H1 (cell line): ENCODE data around the gene TMPRSS9. TPM values are rescaled to one million over a fixed set of nuclear protein-coding genes. Genes with fewer than 3 reads are reported as not detected.

Experiments used
- CTCF ChIA-PET: fragments of 300-600 bp; sonication (Branson Sonifier 250); formaldehyde crosslinking; loops from one replicate; lab custom pipeline; 2021; ENCODE audit not compliant: partially characterized antibody; lab: Charles Lee
- POLR2A ChIA-PET: fragments of 300-600 bp; sonication (Branson Sonifier 250); formaldehyde crosslinking; loops from one replicate; lab custom pipeline; 2021; ENCODE audit warnings: inconsistent platforms; ENCODE audit not compliant: partially characterized antibody; lab: Charles Lee
- DNase-seq, 2 experiments: peaks; one replicate each; pipeline versions ENCODE4 v3.0.0 to v3.0.0-alpha.2; 2010 to 2022; ENCODE audit warnings: low spot score in 2 of 2, low read depth in 1 of 2, mixed read lengths in 1 of 2
- FAIRE-seq: peaks from 2 replicates; lab custom pipeline; 2011; peaks lifted over from hg19 to GRCh38; lab: Jason Lieb, UNC
- H2AFZ ChIP-seq: 2 replicates; pipeline ENCODE4 v1.8.1; 2012; ENCODE audit warnings: low read length, inconsistent platforms
- H2AK5ac ChIP-seq: 2 replicates; pipeline ENCODE4 v1.6.1; 2013; ENCODE audit warnings: low read depth, low read length
- H2BK120ac ChIP-seq: replicated peaks from 2 replicates; pipeline ENCODE3; 2013; ENCODE audit warnings: low read depth, low read length, inconsistent platforms
- H2BK12ac ChIP-seq: 2 replicates; pipeline ENCODE4 v1.6.1; 2013; ENCODE audit warnings: low read depth, low read length
- H2BK15ac ChIP-seq: 2 replicates; pipeline ENCODE4 v1.6.1; 2013; ENCODE audit warnings: low read length
- H2BK20ac ChIP-seq: 2 replicates; pipeline ENCODE4 v1.6.1; 2013; ENCODE audit warnings: low read length
- H2BK5ac ChIP-seq: 2 replicates; pipeline ENCODE4 v1.6.1; 2013; ENCODE audit warnings: low read depth, low read length
- H3K14ac ChIP-seq: 2 replicates; pipeline ENCODE4 v1.6.1; 2013; ENCODE audit warnings: inconsistent platforms; ENCODE audit not compliant: insufficient read length
- H3K18ac ChIP-seq: 2 replicates; pipeline ENCODE4 v1.6.1; 2013; ENCODE audit warnings: low read length; ENCODE audit errors: extremely low read depth
- H3K23ac ChIP-seq: 2 replicates; pipeline ENCODE4 v1.6.1; 2013; ENCODE audit warnings: inconsistent platforms; ENCODE audit not compliant: insufficient read length
- H3K23me2 ChIP-seq: 2 replicates; pipeline ENCODE4 v1.6.1; 2013; ENCODE audit warnings: low read depth, low read length
- H3K27ac ChIP-seq: 2 replicates; pipeline ENCODE4 v1.6.1; 2011; ENCODE audit warnings: low read depth, low read length, inconsistent platforms
- H3K27me3 ChIP-seq, 4 experiments: replicated peaks in 1 of 4; 1 replicate in 1 of 4; 2 replicates in 3 of 4; pipeline versions ENCODE4 v1.6.1 to v1.8.1; 2011 to 2013; ENCODE audit warnings: low read length in 3 of 4, mild to moderate bottlenecking in 3 of 4, inconsistent platforms in 2 of 4, mixed read lengths in 2 of 4, moderate library complexity in 1 of 4; ENCODE audit not compliant: control insufficient read depth in 3 of 4, insufficient read depth in 3 of 4; ENCODE audit errors: extremely low read depth in 1 of 4
- H3K36me3 ChIP-seq, 4 experiments: 2 replicates each; pipeline versions ENCODE4 v1.6.1 to v1.8.1; 2011 to 2013; ENCODE audit warnings: mild to moderate bottlenecking in 4 of 4, low read length in 3 of 4, moderate library complexity in 2 of 4, control low read depth in 1 of 4, inconsistent platforms in 1 of 4; ENCODE audit not compliant: insufficient read depth in 4 of 4, control insufficient read depth in 2 of 4
- H3K4ac ChIP-seq: replicated peaks from 2 replicates; pipeline ENCODE3; 2013; ENCODE audit warnings: low read length, low read depth, mixed read lengths, inconsistent platforms; ENCODE audit not compliant: insufficient read length
- H3K4me1 ChIP-seq, 4 experiments: replicated peaks in 1 of 4; 1 replicate in 1 of 4; 2 replicates in 3 of 4; pipeline versions ENCODE4 v1.6.1 to v1.8.1; 2011 to 2013; ENCODE audit warnings: low read length in 3 of 4, inconsistent platforms in 2 of 4, mixed read lengths in 1 of 4; ENCODE audit not compliant: insufficient read depth in 4 of 4, control insufficient read depth in 3 of 4
- H3K4me2 ChIP-seq, 2 experiments: 2 replicates each; pipeline versions ENCODE4 v1.6.1 to v1.8.1; 2011 to 2013; ENCODE audit warnings: low read depth in 2 of 2, low read length in 2 of 2, control low read depth in 1 of 2, inconsistent platforms in 1 of 2, mild to moderate bottlenecking in 1 of 2; ENCODE audit not compliant: insufficient read depth in 1 of 2
- H3K4me3 ChIP-seq, 4 experiments: fragments of 200-600, 300-600 bp in 1 of 4; sonication (generic), shearing (Covaris generic), sonication (Bioruptor Twin) in 1 of 4; 2 replicates each; pipeline versions ENCODE4 v1.5.1 to v1.8.1; 2011 to 2016; ENCODE audit warnings: low read length in 4 of 4, low read depth in 3 of 4, control low read depth in 2 of 4, inconsistent platforms in 2 of 4, mild to moderate bottlenecking in 2 of 4, mixed read lengths in 1 of 4, moderate library complexity in 1 of 4; ENCODE audit not compliant: insufficient read depth in 2 of 4; ENCODE audit errors: extremely low read depth in 1 of 4
- H3K56ac ChIP-seq: replicated peaks from 2 replicates; pipeline ENCODE3; 2013; ENCODE audit warnings: low read depth, mild to moderate bottlenecking, mixed read lengths, low read length, inconsistent platforms; ENCODE audit not compliant: insufficient read length
- H3K79me1 ChIP-seq: 2 replicates; pipeline ENCODE4 v1.6.1; 2013; ENCODE audit warnings: low read depth, low read length, control low read depth
- H3K79me2 ChIP-seq, 2 experiments: 2 replicates each; pipeline versions ENCODE4 v1.6.1 to v1.8.1; 2012 to 2013; ENCODE audit warnings: low read length in 2 of 2, mild to moderate bottlenecking in 2 of 2, inconsistent platforms in 1 of 2; ENCODE audit not compliant: insufficient read depth in 2 of 2, control insufficient read depth in 1 of 2
- H3K9ac ChIP-seq, 4 experiments: replicated peaks in 1 of 4; 1 replicate in 1 of 4; 2 replicates in 3 of 4; pipeline versions ENCODE4 v1.6.1 to v1.8.1; 2011 to 2013; ENCODE audit warnings: low read depth in 3 of 4, low read length in 3 of 4, control low read depth in 2 of 4, mild to moderate bottlenecking in 2 of 4, moderate library complexity in 2 of 4, inconsistent platforms in 1 of 4; ENCODE audit errors: extremely low read depth in 1 of 4
- H3K9me3 ChIP-seq, 2 experiments: 2 replicates each; pipeline versions ENCODE4 v1.6.1 to v1.8.1; 2012 to 2013; ENCODE audit warnings: mild to moderate bottlenecking in 2 of 2, moderate library complexity in 2 of 2, control low read depth in 1 of 2, inconsistent platforms in 1 of 2, low read depth in 1 of 2, low read length in 1 of 2, mixed read lengths in 1 of 2; ENCODE audit not compliant: insufficient read depth in 2 of 2
- H4K20me1 ChIP-seq, 2 experiments: replicated peaks in 1 of 2; 2 replicates each; pipeline versions ENCODE3 to v1.8.1; 2011 to 2013; ENCODE audit warnings: inconsistent platforms in 2 of 2, low read length in 2 of 2, mild to moderate bottlenecking in 1 of 2; ENCODE audit not compliant: insufficient read depth in 2 of 2, control insufficient read depth in 1 of 2
- H4K5ac ChIP-seq: 2 replicates; pipeline ENCODE4 v1.6.1; 2013; ENCODE audit warnings: low read length, low read depth, mixed read lengths, inconsistent platforms; ENCODE audit not compliant: insufficient read length
- H4K8ac ChIP-seq: 2 replicates; pipeline ENCODE4 v1.8.0; 2013; ENCODE audit warnings: mild to moderate bottlenecking, moderate library complexity, low read length, inconsistent platforms; ENCODE audit not compliant: insufficient read depth; ENCODE audit errors: extremely low read depth
- H4K91ac ChIP-seq: replicated peaks from 2 replicates; pipeline ENCODE3; 2013; ENCODE audit warnings: low read length, mixed read lengths, inconsistent platforms; ENCODE audit not compliant: insufficient read length
- CHD2 ChIP-seq: IDR thresholded peaks from 2 replicates; pipeline ENCODE4 v1.6.1; 2012; ENCODE audit warnings: low read length, improper control_type of control experiment
- GTF2F1 ChIP-seq: IDR thresholded peaks from 2 replicates; pipeline ENCODE4 v1.6.1; 2012; ENCODE audit warnings: low read depth, low read length, improper control_type of control experiment, borderline replicate concordance
- RAD21 ChIP-seq, 2 experiments: IDR thresholded peaks in 1 of 2; conservative IDR thresholded peaks in 1 of 2; 2 replicates each; pipeline ENCODE4 v1.6.1; 2011; ENCODE audit warnings: low read depth in 2 of 2, low read length in 2 of 2, improper control_type of control experiment in 1 of 2, inconsistent platforms in 1 of 2, mild to moderate bottlenecking in 1 of 2, moderate library complexity in 1 of 2
- TBP ChIP-seq: IDR thresholded peaks from 2 replicates; pipeline ENCODE4 v1.6.1; 2011; ENCODE audit warnings: low read depth, low read length, improper control_type of control experiment
- WGBS, 2 experiments: shearing (Covaris generic) in 1 of 2; methylation state at CpG; one replicate each; pipeline versions ENCODE4 v1.1.6 to v1.1.7; 2013 to 2015; ENCODE audit warnings: low lambda C conversion rate in 2 of 2, mixed read lengths in 2 of 2, inconsistent platforms in 1 of 2, low coverage in 1 of 2, missing lambda C conversion rate in 1 of 2; ENCODE audit not compliant: insufficient replicate concordance in 2 of 2, insufficient coverage in 1 of 2, insufficient read length in 1 of 2; ENCODE audit errors: extremely low coverage in 1 of 2, missing lambda C conversion rate in 1 of 2; 5-methylcytosine and 5-hydroxymethylcytosine counted together
- polyA plus RNA-seq, 7 experiments: library from polyadenylated mRNA; depleted of rRNA in 3 of 7; stranded (reverse) in 5 of 7; unstranded in 2 of 7; fragments of >200 nt in 5 of 7; fragments of 200-250 nt in 2 of 7; gene quantifications; 1 replicate in 5 of 7; 2 replicates in 1 of 7; 4 replicates in 1 of 7; pipeline versions ENCODE4 v1.2.1 to v1.2.3, GENCODE V29; 2011 to 2013; ENCODE audit warnings: missing spikeins in 2 of 7, mixed read lengths in 2 of 7
- total RNA-seq: library from RNA; stranded (reverse); fragmentation: NEBNext Ultra II Directional; extraction: Animal tissue kit (Norgen Biotek cat#: 25700); gene quantifications from 2 replicates; pipeline ENCODE4 v1.2.1, GENCODE V29; 2021
- TF ChIP-seq, protein P1 (sequence below): IDR thresholded peaks from 2 replicates; pipeline ENCODE4 v1.6.1; 2012; ENCODE audit warnings: low read length, inconsistent platforms

The TMPRSS9 gene
- total and polyA plus RNA-seq, 2 of the 8 experiments (the other 6 are each of a cell fraction or from before 2014, with no cell fraction given), result 0.15 to 0.19 TPM

DNA sequence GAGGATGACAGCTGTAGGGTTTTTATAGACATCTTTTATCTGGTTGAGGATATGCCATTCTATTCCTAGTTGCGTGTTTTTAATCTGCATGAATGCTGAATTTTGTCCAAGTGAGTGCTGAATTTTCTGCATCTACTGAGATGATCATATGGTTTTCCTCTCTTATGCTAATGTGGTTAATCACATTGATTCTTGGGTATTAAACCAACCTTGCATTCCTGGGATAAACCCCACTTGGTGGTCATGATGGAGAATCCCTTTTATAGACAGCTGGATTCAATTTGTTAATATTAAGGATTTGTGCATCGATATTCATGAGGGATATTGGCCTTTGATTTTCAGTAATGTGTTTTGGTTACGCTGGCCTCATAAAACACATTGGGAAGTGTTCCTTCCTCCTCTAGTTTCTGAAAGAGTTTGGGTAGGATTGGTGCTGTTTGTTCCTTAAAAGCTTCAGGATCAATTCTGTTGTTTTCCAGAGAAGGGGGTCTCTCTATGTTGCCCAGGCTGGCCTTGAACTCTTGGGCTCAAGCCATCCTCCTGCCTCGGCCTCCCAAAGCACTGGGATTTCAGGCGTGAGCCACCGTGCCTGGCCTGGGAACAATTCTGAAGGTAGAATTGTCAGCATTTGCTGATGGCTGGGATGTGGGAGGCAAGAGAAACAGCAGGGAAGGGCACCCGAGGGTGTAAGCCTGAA lies 44.8 kb upstream of the TMPRSS9 start:
- Histone ChIP-seq H3K14ac (no peak overlapping the region), H3K27me3 (no peaks in the 10 kb centered on the region), H3K4me3 (no peak overlapping the region), H2BK20ac (no peak overlapping the region), H3K9me3 (no peaks in the 10 kb centered on the region), H4K8ac (no peak overlapping the region; the same call in 1 of the 2 replicates), H3K56ac (no peak overlapping the region), H3K79me1 (no peaks in the 10 kb centered on the region), H3K9ac (no peak overlapping the region), H2BK12ac (no peak overlapping the region), H3K4me1 (peaks cover 0 to 4% (median under 1%) of the 10 kb centered on the region in 4 experiments; a peak in 4 of 7 replicates), H3K18ac (no peak overlapping the region), H2AFZ (no peak overlapping the region), H2BK120ac (no peak overlapping the region), H2BK15ac (no peak overlapping the region), H3K79me2 (no peaks in the 10 kb centered on the region), H3K4me2 (no peak overlapping the region), H4K20me1 (no peaks in the 10 kb centered on the region), H3K36me3 (no peaks in the 10 kb centered on the region), H4K5ac (no peak overlapping the region), H3K4ac (no peak overlapping the region), H2BK5ac (no peak overlapping the region), H3K23me2 (no peaks in the 10 kb centered on the region), H3K23ac (no peak overlapping the region), H2AK5ac (no peak overlapping the region), H3K27ac (no peak overlapping the region), H4K91ac (no peak overlapping the region)
- POLR2A ChIA-PET, result interaction anchor here (0.6 to 4.1 kb wide), 15 partner anchors 11 to 85 kb away, joined by 3 to 29 read pairs (median 5); partner anchors contain the start of genes AMH, LSM7, PLEKHJ1 and SPPL2B
- FAIRE-seq, result no peak
- WGBS, 2 experiments, result 81% methylated on average over 7 of the region's 7 CpGs; no CpG with 5 or more reads in 1 of the 2 experiments
- no peak for TF ChIP-seq CHD2
- TF ChIP-seq GTF2F1, result no peak
- TF ChIP-seq, protein P1, sequence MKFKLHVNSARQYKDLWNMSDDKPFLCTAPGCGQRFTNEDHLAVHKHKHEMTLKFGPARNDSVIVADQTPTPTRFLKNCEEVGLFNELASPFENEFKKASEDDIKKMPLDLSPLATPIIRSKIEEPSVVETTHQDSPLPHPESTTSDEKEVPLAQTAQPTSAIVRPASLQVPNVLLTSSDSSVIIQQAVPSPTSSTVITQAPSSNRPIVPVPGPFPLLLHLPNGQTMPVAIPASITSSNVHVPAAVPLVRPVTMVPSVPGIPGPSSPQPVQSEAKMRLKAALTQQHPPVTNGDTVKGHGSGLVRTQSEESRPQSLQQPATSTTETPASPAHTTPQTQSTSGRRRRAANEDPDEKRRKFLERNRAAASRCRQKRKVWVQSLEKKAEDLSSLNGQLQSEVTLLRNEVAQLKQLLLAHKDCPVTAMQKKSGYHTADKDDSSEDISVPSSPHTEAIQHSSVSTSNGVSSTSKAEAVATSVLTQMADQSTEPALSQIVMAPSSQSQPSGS, result no peak
- no peak for TF ChIP-seq TBP
- TF ChIP-seq RAD21 (IDR thresholded peaks at IDR 0.05 in 1 of 2, conservative IDR thresholded peaks at IDR 0.05 in 1 of 2; ENCODE audit: low read depth in 2 of 2, low read length in 2 of 2), result no peak
- CTCF ChIA-PET, result interaction anchor here (0.7 to 9.8 kb wide), 43 partner anchors 8 to 774 kb away, joined by 3 to 106 read pairs (median 7); partner anchors contain the start of genes AMH, JSRP1, LSM7 and SPPL2B
- no peak for DNase-seq
